HEK293T (cell line): Measurements from ENCODE around the gene SPEN.

Experiments
- CTCF ChIA-PET: fragments of 350-600 bp; formaldehyde crosslinking; extraction: SDS; loops from one replicate; lab custom pipeline; 2021; ENCODE audit warnings: antibody characterized with exemption, inconsistent platforms; lab: Yijun Ruan, JAX
- POLR2A ChIA-PET: fragments of 350-600 bp; formaldehyde crosslinking; extraction: SDS; loops from one replicate; lab custom pipeline; 2020; ENCODE audit warnings: antibody characterized with exemption, inconsistent platforms; lab: Yijun Ruan, JAX
- DNase-seq: peaks from one replicate; pipeline ENCODE4 v3.0.0; 2012; ENCODE audit warnings: mixed read lengths; ENCODE audit errors: extremely low spot score
- ARNT ChIP-seq: fragments of 450-650 bp; IDR thresholded peaks from 2 replicates; pipeline ENCODE4 v1.6.1; 2017; ENCODE audit warnings: mild to moderate bottlenecking
- BHLHE40 ChIP-seq: fragments of 450-650 bp; IDR thresholded peaks from 2 replicates; pipeline ENCODE4 v1.6.1; 2016; ENCODE audit warnings: mild to moderate bottlenecking, moderate library complexity, borderline replicate concordance
- CTBP1 ChIP-seq: fragments of 450-650 bp; IDR thresholded peaks from 2 replicates; pipeline ENCODE4 v1.6.1; 2016; ENCODE audit warnings: borderline replicate concordance
- ELF4 ChIP-seq: fragments of 450-650 bp; IDR thresholded peaks from 2 replicates; pipeline ENCODE4 v1.6.1; 2017; ENCODE audit warnings: antibody characterized with exemption
- FOXA1 ChIP-seq: fragments of 450-650 bp; IDR thresholded peaks from 2 replicates; pipeline ENCODE4 v1.6.1; 2016; ENCODE audit warnings: mild to moderate bottlenecking
- FOXM1 ChIP-seq: fragments of 450-650 bp; IDR thresholded peaks from 2 replicates; pipeline ENCODE4 v1.6.1; 2017; ENCODE audit warnings: mild to moderate bottlenecking, borderline replicate concordance
- HDGF ChIP-seq: fragments of 450-650 bp; IDR thresholded peaks from 2 replicates; pipeline ENCODE4 v1.6.1; 2017; ENCODE audit warnings: antibody characterized with exemption, borderline replicate concordance
- L3MBTL2 ChIP-seq: fragments of 450-650 bp; conservative IDR thresholded peaks from 2 replicates; pipeline ENCODE4 v1.6.1; 2016; ENCODE audit warnings: mild to moderate bottlenecking
- NFRKB ChIP-seq: fragments of 450-650 bp; IDR thresholded peaks from 2 replicates; pipeline ENCODE4 v1.6.1; 2016; ENCODE audit warnings: mild to moderate bottlenecking, moderate library complexity
- PKNOX1 ChIP-seq: fragments of 450-650 bp; IDR thresholded peaks from 2 replicates; pipeline ENCODE4 v1.6.1; 2016
- SP1 ChIP-seq: fragments of 450-650 bp; IDR thresholded peaks from 2 replicates; pipeline ENCODE4 v1.6.1; 2017
- TARDBP ChIP-seq: fragments of 450-650 bp; IDR thresholded peaks from 2 replicates; pipeline ENCODE4 v1.6.1; 2016
- ZNF384 ChIP-seq: fragments of 450-650 bp; IDR thresholded peaks from 2 replicates; pipeline ENCODE4 v1.6.1; 2016

Gene SPEN

GRCh38 chr1:15848929-15849774 lies 1.6 kb downstream of the SPEN start:
- POLR2A ChIA-PET, result interaction anchor here (0.7 to 11.2 kb wide), 25 partner anchors 10 to 126 kb away, joined by 3 to 187 read pairs (median 4); partner anchors contain the start of genes UQCRHL and ZBTB17
- peak; percentile 61 for DNase-seq
- CTCF ChIA-PET, result interaction anchor here (0.7 kb wide), 1 partner anchor 34 kb away, joined by 3 read pairs; no protein-coding TSS in a partner anchor
- peak; percentile 72 for TF ChIP-seq PKNOX1
- peak; percentile 53 for TF ChIP-seq ELF4
- TF ChIP-seq HDGF, result no peak; the same call in 1 of the 2 replicates
- TF ChIP-seq FOXM1, result no peak; the same call in 1 of the 2 replicates

- CTCF ChIA-PET, result interaction anchor here (0.6 to 1.2 kb wide), 3 partner anchors 11 to 52 kb away, joined by 3 to 4 read pairs (median 4); no protein-coding TSS in a partner anchor
- POLR2A ChIA-PET, result interaction anchor here (0.7 to 11.2 kb wide), 21 partner anchors 10 to 126 kb away, joined by 3 to 187 read pairs (median 5); partner anchors contain the start of gene ZBTB17
- DNase-seq, result peak; percentile 45
- peak; percentile 81 for TF ChIP-seq L3MBTL2
- TF ChIP-seq CTBP1, result peak; percentile 89
- no peak for TF ChIP-seq SP1
These were observed 2.3 kb downstream of the SPEN start for GRCh38 chr1:15849775-15850324.

GRCh38 chr1:15850471-15851001 lies 3.0 kb downstream of the SPEN start:
- ChIA-PET POLR2A (interaction anchor here (1.1 to 11.2 kb wide), 12 partner anchors 12 to 125 kb away, joined by 3 to 187 read pairs (median 6); partner anchors contain the start of gene ZBTB17), CTCF (interaction anchor here (0.6 to 1.2 kb wide), 2 partner anchors 12 to 51 kb away, joined by 4 read pairs; no protein-coding TSS in a partner anchor)
- no peak for DNase-seq
- TF ChIP-seq CTBP1 (0 out of 2 replicates have a peak, but pooled peaks have one; percentile 32), HDGF (no peak)

GRCh38 chr1:15851210-15852035 lies 3.9 kb downstream of the SPEN start:
- CTCF ChIA-PET, result no interaction called here

GRCh38 chr1:15852036-15852827 lies 4.7 kb downstream of the SPEN start:
- ChIA-PET CTCF (no interaction called here), POLR2A (interaction anchor here (1.1 to 11.2 kb wide), 4 partner anchors 11 to 123 kb away, joined by 3 to 187 read pairs (median 4); partner anchors contain the start of gene ZBTB17)
- no peak for TF ChIP-seq CTBP1
- peak; percentile 61 for TF ChIP-seq PKNOX1
- no peak for DNase-seq

More at GRCh38 chr1:15851210-15852035, 3.9 kb downstream of the SPEN start:
- POLR2A ChIA-PET, result interaction anchor here (1.1 to 11.2 kb wide), 5 partner anchors 11 to 124 kb away, joined by 3 to 187 read pairs (median 4); partner anchors contain the start of gene ZBTB17
- TF ChIP-seq BHLHE40, result no peak
- no peak for DNase-seq

GRCh38 chr1:15852828-15853302 lies 5.4 kb downstream of the SPEN start:
- no peak for DNase-seq
- CTCF ChIA-PET, result no interaction called here
- TF ChIP-seq ARNT (no peak), FOXA1 (no peak), ZNF384 (no peak), L3MBTL2 (no peak)
- POLR2A ChIA-PET, result interaction anchor here (0.9 to 1.1 kb wide), 2 partner anchors 16 to 19 kb away, joined by 3 read pairs; no protein-coding TSS in a partner anchor

GRCh38 chr1:15856888-15857287 lies 9.4 kb downstream of the SPEN start:
- CTCF ChIA-PET, result no interaction called here
- TF ChIP-seq L3MBTL2, result no peak
- no peak for TF ChIP-seq NFRKB
- no peak for TF ChIP-seq FOXA1
- no peak for TF ChIP-seq HDGF
- no peak for TF ChIP-seq PKNOX1
- no peak for TF ChIP-seq ARNT
- no peak for TF ChIP-seq TARDBP
- POLR2A ChIA-PET, result interaction anchor here (1.5 kb wide), 1 partner anchor 23 kb away, joined by 3 read pairs; no protein-coding TSS in a partner anchor
- no peak for DNase-seq
